Testis (tissue), 3 donors: Measurements from ENCODE around the gene AMMECR1L. TPM values are rescaled to one million over a fixed set of nuclear protein-coding genes. Genes with fewer than 3 reads are reported as not detected.

Experiments used
- DNase-seq: peaks from one replicate; pipeline ENCODE4 v3.0.0-alpha.2; 2019
- H3K27ac ChIP-seq, 2 donors: fragments of 200-600 bp; sonication (generic); one replicate each; pipeline ENCODE4 v1.5.1; 2019
- H3K27me3 ChIP-seq: fragments of 200-600 bp; sonication (generic); one replicate; pipeline ENCODE4 v1.5.1; 2019
- H3K36me3 ChIP-seq: fragments of 200-600 bp; sonication (generic); one replicate; pipeline ENCODE4 v1.5.1; 2017; ENCODE audit warnings: low read depth; ENCODE audit errors: missing control alignments
- H3K4me1 ChIP-seq: fragments of 200-600 bp; sonication (generic); one replicate; pipeline ENCODE4 v1.5.1; 2019
- H3K4me3 ChIP-seq, 2 donors: fragments of 200-600 bp; sonication (generic); one replicate each; pipeline ENCODE4 v1.5.1; 2017 to 2019
- H3K9me3 ChIP-seq: fragments of 200-600 bp; sonication (generic); one replicate; pipeline ENCODE4 v1.5.1; 2017
- POLR2A ChIP-seq: fragments of 450-650 bp; IDR thresholded peaks from one replicate; pipeline ENCODE4 v1.6.1; 2017; ENCODE audit warnings: antibody characterized with exemption, mild to moderate bottlenecking, moderate library complexity
- WGBS, 2 donors: methylation state at CpG; one replicate each; pipeline ENCODE4 v1.1.5; 2018; 5-methylcytosine and 5-hydroxymethylcytosine counted together
- intact Hi-C: fragments of 100-400 bp; cut with DNase I; formaldehyde crosslinking; loops from one replicate; pipeline ENCODE4 v1.15.1; 2023; ENCODE audit warnings: low total_unique reads
- polyA plus RNA-seq: library from polyadenylated mRNA; stranded (reverse); fragments of 350-450 nt; fragmentation: Illumina TruSeq; extraction: RNeasy Lipid Tissue Mini Kit (QIAGEN cat#74804); gene quantifications from one replicate; pipeline ENCODE4 v1.2.3, GENCODE V29; 2014; ENCODE audit warnings: low read depth, low replicate concordance; ENCODE audit not compliant: insufficient read depth
- total RNA-seq, 2 donors: library from RNA; depleted of rRNA; stranded (reverse); fragments of >200 nt; gene quantifications; one replicate each; pipeline ENCODE4 v1.2.3, GENCODE V29; 2016
- TF ChIP-seq, protein P1 (sequence below), 3 experiments: fragments of 450-650 bp in 2 of 3; fragments of 200-600 bp in 1 of 3; sonication (generic) in 1 of 3; IDR thresholded peaks; one replicate each; pipeline ENCODE4 v1.5.1; 2016 to 2019; ENCODE audit warnings: antibody characterized with exemption in 3 of 3, mild to moderate bottlenecking in 2 of 3, moderate library complexity in 1 of 3

Gene AMMECR1L
- total and polyA plus RNA-seq, 3 donors from 2014 or later, result 31.5 to 35.8 (median 34.1) TPM

DNA sequence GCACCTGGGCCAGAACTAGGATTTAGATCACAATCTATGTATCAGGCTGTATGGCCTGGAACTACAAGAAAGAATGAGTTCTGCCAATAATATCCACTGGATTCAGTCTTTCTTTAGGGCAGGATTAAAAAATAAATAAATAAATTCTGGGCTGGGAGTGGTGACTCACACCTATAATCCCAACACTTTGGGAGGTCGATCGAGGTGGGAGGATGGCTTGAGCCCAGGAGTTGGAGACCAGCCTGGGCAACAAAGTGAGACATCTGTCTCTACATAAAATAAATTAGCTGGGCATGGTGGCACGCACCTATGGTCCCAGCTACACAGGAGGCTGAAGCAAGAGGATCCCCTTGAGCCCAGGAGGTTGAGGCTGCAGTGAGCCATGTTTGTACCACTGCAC is 8.1 kb downstream of the AMMECR1L start:
- WGBS, 2 donors, result 95 to 96% methylated on average over 3 of the region's 3 CpGs
- intact Hi-C loops, result no loop called here
- Histone ChIP-seq H3K4me1 (peaks cover 30% of the 10 kb centered on the region), H3K9me3 (no peaks in the 10 kb centered on the region), H3K36me3 (no peaks in the 10 kb centered on the region), H3K4me3 (no peak overlapping the region), H3K27ac (no peak overlapping the region), H3K27me3 (no peaks in the 10 kb centered on the region)
- TF ChIP-seq POLR2A, result no peak
- TF ChIP-seq, protein P1, sequence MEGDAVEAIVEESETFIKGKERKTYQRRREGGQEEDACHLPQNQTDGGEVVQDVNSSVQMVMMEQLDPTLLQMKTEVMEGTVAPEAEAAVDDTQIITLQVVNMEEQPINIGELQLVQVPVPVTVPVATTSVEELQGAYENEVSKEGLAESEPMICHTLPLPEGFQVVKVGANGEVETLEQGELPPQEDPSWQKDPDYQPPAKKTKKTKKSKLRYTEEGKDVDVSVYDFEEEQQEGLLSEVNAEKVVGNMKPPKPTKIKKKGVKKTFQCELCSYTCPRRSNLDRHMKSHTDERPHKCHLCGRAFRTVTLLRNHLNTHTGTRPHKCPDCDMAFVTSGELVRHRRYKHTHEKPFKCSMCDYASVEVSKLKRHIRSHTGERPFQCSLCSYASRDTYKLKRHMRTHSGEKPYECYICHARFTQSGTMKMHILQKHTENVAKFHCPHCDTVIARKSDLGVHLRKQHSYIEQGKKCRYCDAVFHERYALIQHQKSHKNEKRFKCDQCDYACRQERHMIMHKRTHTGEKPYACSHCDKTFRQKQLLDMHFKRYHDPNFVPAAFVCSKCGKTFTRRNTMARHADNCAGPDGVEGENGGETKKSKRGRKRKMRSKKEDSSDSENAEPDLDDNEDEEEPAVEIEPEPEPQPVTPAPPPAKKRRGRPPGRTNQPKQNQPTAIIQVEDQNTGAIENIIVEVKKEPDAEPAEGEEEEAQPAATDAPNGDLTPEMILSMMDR (IDR thresholded peaks at IDR 0.05), result no peak
- no peak for DNase-seq

DNA sequence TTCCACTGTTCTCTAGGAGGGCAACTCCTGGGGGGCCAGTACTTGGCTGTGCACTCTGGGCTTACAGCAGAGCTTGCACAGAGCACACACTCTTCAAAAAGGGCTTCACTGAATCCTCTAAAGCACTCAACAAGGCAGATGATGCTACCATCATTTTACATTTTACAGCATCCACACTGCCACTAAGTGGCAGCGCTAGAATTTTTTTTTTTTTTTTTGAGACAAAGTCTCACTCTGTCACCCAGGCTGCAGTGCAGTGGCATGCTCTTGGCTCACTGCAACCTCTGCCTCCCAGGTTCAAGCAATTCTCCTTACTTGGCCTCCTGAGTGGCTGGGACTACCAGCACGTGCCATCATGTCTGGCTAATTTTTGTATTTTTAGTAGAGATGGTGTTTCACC is 8.6 kb downstream of the AMMECR1L start:
- no peak for DNase-seq
- intact Hi-C loops, result no loop called here
- H3K27ac ChIP-seq, result no peak overlapping the region
- H3K9me3 ChIP-seq, result no peaks in the 10 kb centered on the region
- 93 to 94% methylated on average over 2 of the region's 2 CpGs for WGBS, 2 donors
- peaks cover 25% of the 10 kb centered on the region for H3K4me1 ChIP-seq
- TF ChIP-seq, protein P1 (IDR thresholded peaks at IDR 0.05), result no peak
- H3K36me3 ChIP-seq, result no peaks in the 10 kb centered on the region
- H3K27me3 ChIP-seq, result no peaks in the 10 kb centered on the region
- no peak overlapping the region for H3K4me3 ChIP-seq

DNA sequence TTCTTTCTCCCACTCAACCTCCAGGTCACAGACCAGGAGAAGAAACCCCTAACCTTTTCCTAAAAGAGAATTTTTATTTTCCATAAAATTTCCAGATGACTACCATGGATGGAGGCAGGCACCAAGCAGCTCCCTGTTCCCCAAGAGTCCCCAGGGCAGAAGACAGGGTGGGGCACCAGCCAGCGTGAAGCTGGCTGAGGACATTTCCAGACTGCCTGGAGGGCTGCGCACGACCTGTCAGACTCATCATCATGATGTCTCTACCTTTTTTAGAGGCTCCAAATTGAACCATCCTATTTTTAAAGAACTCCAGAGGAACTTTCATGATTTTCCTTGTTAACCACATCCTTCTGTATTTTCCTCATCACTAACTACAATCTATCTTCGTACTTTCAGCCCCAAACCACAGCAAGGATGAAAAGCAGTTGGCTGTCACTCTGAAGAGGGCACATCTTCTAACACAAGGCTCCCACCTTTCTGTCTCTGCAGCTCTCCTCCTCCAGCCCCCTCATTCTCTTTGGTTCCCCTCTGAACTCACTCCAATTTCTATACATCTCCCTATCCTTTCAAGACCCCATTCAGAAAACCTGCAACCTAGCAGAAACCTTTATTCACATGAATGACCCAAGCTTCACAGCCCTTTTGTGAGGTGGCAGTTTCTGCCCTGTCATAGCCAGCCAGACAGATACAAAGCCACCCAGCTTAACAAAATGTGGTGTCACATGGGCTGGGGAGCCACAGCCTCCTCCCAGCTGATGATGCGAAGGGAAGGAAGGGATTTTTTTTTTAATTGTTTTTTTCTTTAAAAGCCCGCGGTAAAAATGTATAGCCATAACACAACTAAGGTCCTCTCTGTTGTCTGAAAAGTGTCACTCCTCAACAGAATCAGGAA is 11.1 kb downstream of the AMMECR1L start:
- intact Hi-C loops, result no loop called here
- H3K27me3 ChIP-seq, result no peaks in the 10 kb centered on the region
- H3K4me3 ChIP-seq, result no peak overlapping the region
- H3K4me1 ChIP-seq, result peaks cover 25% of the 10 kb centered on the region
- H3K27ac ChIP-seq, result peak overlapping the region; percentile 19 to 79
- no peaks in the 10 kb centered on the region for H3K36me3 ChIP-seq
- no peaks in the 10 kb centered on the region for H3K9me3 ChIP-seq
- 58 to 71% methylated on average over 7 of the region's 7 CpGs for WGBS, 2 donors
- no peak for DNase-seq
- TF ChIP-seq, protein P1 (IDR thresholded peaks at IDR 0.05), result no peak

DNA sequence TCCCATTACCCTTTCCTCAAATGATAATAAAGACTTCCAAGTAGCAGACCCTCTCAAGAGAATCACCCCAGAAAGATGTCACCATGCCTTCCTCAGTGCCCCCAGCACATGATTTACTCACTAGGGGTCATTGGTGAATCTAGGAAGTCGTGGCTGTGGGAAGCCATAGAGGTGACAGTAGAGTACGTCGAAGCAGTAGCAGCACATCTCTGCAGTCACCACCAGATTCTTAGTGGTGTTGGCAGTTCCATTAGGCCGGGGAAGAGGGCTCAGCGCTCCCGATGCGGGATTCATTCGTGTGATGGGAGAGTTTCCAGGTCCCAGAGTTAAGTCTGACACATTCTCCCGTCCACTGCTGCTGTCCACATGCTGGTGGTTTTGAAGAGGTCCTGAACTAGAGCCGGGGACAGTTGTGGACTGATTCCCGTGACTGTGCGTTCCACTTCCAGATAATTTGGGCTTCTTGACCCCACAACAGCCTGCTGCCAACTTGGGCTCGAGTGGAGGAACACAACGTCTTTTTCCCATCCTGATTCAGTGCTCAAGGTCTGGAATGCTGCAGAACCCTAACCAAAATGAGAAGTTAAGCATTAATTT is 12.0 kb downstream of the AMMECR1L start:
- Histone ChIP-seq H3K36me3 (no peaks in the 10 kb centered on the region), H3K4me3 (no peak overlapping the region), H3K9me3 (no peaks in the 10 kb centered on the region), H3K27ac (peak overlapping the region; percentile 19 to 79), H3K4me1 (peaks cover 25% of the 10 kb centered on the region), H3K27me3 (no peaks in the 10 kb centered on the region)
- intact Hi-C loops, result no loop called here
- WGBS, 2 donors, result 45 to 53% methylated on average over 12 to 14 of the region's 14 CpGs
- TF ChIP-seq, protein P1 (IDR thresholded peaks at IDR 0.05), result no peak
- TF ChIP-seq POLR2A, result no peak
- peak; percentile 72 for DNase-seq
